ENCODE results near the gene HRG. TPM values are rescaled to one million over a fixed set of nuclear protein-coding genes. Genes with fewer than 3 reads are reported as not detected.
A peak's percentile ranks its signal among the peaks of the same experiment; 100 is the strongest.
"Not testable (repeated sequence)": the region's sequence is repeated elsewhere in the genome, so short reads cannot be mapped to it uniquely, and the experiment has no call there.

HRG gene
- total RNA-seq, 1 donor from 2014 or later, result not detected

GRCh38 chr3:186694288-186695032 lies 28.6 kb downstream of the HRG start:
- Mint-ChIP-seq H3K36me3 (ENCODE audit: low read depth) (no peaks in the 10 kb centered on the region), H3K27me3 (ENCODE audit: low read depth) (peaks cover 31% of the 10 kb centered on the region), H3K9me3 (no peaks in the 10 kb centered on the region), H3K4me1 (ENCODE audit: low read depth) (peaks cover 2% of the 10 kb centered on the region), H3K27ac (no peak overlapping the region), H3K4me3 (ENCODE audit: low read depth) (no peak overlapping the region)
- intact Hi-C loops (cut with micrococcal nuclease), result no loop called here
- no peak for DNase-seq (ENCODE audit: low spot score)

- no peaks in the 10 kb centered on the region for H3K36me3 Mint-ChIP-seq (ENCODE audit: low read depth)
- peaks cover 23% of the 10 kb centered on the region for H3K27me3 Mint-ChIP-seq (ENCODE audit: low read depth)
- H3K4me1 Mint-ChIP-seq (ENCODE audit: low read depth), result peaks cover 2% of the 10 kb centered on the region
- no peaks in the 10 kb centered on the region for H3K9me3 Mint-ChIP-seq
- no peak for DNase-seq (ENCODE audit: low spot score)
- no peak overlapping the region for H3K4me3 Mint-ChIP-seq (ENCODE audit: low read depth)
- H3K27ac Mint-ChIP-seq, result no peak overlapping the region
- intact Hi-C loops (cut with micrococcal nuclease), result no loop called here
These were observed 30.7 kb downstream of the HRG start for GRCh38 chr3:186696522-186696921.

DNA sequence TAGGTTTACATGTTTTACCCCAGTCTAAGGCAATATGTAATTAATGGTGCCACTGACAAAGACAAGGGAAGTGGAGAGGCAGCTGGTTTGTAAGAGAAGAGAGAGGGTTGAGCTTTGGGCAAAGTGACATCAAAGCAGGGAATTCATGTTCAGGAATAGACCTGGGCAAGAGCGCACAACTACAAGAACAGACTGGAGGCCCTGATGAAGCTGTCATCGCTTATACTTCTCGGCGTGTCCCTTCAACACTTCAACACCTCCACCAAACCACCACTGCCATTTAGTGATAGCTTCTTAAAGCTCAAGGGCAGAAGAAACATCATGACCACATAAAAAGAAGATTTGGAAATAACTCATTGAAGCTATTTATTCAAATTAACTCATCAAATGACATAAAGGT lies 31.7 kb downstream of the HRG start:
- H3K9me3 Mint-ChIP-seq, result no peaks in the 10 kb centered on the region
- no peaks in the 10 kb centered on the region for H3K4me1 Mint-ChIP-seq (ENCODE audit: low read depth)
- intact Hi-C loops (cut with micrococcal nuclease), result no loop called here
- DNase-seq (ENCODE audit: low spot score), result no peak
- no peak overlapping the region for H3K4me3 Mint-ChIP-seq (ENCODE audit: low read depth)
- H3K27me3 Mint-ChIP-seq (ENCODE audit: low read depth), result peaks cover 26% of the 10 kb centered on the region
- H3K36me3 Mint-ChIP-seq (ENCODE audit: low read depth), result no peaks in the 10 kb centered on the region
- no peak overlapping the region for H3K27ac Mint-ChIP-seq

DNA sequence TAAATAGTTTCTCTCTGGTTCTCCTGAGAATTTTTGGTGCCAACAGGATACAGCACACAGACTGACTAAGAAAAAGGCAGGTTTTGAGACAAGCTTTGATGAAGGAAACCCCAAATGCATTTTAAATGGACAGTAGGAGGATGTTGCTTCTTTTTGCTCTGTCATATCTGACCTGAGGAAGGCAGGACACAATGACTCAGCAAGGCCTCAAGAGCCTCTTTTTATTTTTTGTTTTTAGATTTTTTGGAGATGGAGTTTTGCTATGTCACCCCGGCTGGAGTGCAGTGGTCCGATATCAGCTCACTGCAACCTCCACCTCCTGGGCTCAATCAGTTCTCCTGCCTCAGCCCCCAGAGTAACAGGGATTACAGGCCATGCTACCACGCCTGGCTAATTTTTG lies 34.5 kb downstream of the HRG start:
- no peaks in the 10 kb centered on the region for H3K9me3 Mint-ChIP-seq
- no peak overlapping the region for H3K27ac Mint-ChIP-seq
- no peak for DNase-seq (ENCODE audit: low spot score)
- no peaks in the 10 kb centered on the region for H3K36me3 Mint-ChIP-seq (ENCODE audit: low read depth)
- intact Hi-C loops (cut with micrococcal nuclease), result no loop called here
- peaks cover 25% of the 10 kb centered on the region for H3K27me3 Mint-ChIP-seq (ENCODE audit: low read depth)
- no peaks in the 10 kb centered on the region for H3K4me1 Mint-ChIP-seq (ENCODE audit: low read depth)
- H3K4me3 Mint-ChIP-seq (ENCODE audit: low read depth), result no peak overlapping the region

- H3K36me3 Mint-ChIP-seq (ENCODE audit: low read depth); DNase-seq (ENCODE audit: low spot score); H3K4me1 Mint-ChIP-seq (ENCODE audit: low read depth); H3K4me3 Mint-ChIP-seq (ENCODE audit: low read depth); H3K9me3 Mint-ChIP-seq; intact Hi-C loops (cut with micrococcal nuclease); H3K27ac Mint-ChIP-seq: not testable (repeated sequence)
- H3K27me3 Mint-ChIP-seq (ENCODE audit: low read depth), result peaks cover 37% of the 10 kb centered on the region
These were observed 36.6 kb downstream of the HRG start for GRCh38 chr3:186702451-186702850.

DNA sequence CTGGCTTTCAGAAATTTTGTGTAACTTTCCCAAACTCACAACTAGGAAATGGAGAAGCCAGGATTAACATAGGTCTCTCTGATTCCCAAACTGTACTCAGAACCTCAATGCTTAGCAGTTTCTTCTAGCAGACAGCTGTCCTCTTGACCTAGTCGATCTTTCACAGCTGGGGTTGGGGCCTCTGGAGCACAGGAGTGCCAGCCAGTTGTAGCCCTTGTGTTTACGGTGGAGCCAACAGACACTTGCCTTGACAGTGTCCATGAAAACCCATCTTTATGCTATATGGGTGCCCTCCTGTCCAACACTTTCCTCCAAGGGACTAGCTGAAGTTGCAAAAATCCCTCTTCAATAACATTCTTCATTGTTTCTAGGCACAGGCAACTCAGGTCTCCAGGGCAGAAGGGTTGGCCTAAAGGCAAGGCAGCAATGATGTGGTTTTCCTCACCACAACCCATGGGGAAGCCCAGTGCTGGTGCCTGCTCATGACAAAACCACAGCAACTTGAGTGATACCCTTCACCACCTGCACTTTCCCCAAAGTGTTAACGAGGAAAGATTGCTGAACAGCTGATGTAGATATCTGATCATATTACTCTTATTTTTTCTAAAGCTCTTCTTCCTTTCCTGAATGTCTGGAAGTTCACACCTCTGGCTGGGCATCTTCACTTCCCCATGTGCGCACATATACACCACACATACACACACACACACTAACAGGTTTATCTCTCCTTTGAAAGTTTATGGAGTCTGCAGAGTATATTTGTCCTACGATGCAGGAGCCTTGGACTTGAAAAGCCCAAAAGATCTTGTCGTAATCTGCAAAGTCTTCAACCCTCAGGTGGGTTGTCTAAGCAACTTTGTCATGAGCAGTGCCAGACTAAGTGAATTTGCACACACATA lies 40.3 kb downstream of the HRG start:
- Mint-ChIP-seq H3K36me3 (ENCODE audit: low read depth) (no peaks in the 10 kb centered on the region), H3K4me3 (ENCODE audit: low read depth) (no peak overlapping the region), H3K27ac (no peak overlapping the region), H3K4me1 (ENCODE audit: low read depth) (peaks cover 9% of the 10 kb centered on the region), H3K9me3 (no peaks in the 10 kb centered on the region), H3K27me3 (ENCODE audit: low read depth) (peaks cover 44% of the 10 kb centered on the region)
- peak; percentile 33 for DNase-seq (ENCODE audit: low spot score)
- intact Hi-C loops (cut with micrococcal nuclease), result no loop called here

DNA sequence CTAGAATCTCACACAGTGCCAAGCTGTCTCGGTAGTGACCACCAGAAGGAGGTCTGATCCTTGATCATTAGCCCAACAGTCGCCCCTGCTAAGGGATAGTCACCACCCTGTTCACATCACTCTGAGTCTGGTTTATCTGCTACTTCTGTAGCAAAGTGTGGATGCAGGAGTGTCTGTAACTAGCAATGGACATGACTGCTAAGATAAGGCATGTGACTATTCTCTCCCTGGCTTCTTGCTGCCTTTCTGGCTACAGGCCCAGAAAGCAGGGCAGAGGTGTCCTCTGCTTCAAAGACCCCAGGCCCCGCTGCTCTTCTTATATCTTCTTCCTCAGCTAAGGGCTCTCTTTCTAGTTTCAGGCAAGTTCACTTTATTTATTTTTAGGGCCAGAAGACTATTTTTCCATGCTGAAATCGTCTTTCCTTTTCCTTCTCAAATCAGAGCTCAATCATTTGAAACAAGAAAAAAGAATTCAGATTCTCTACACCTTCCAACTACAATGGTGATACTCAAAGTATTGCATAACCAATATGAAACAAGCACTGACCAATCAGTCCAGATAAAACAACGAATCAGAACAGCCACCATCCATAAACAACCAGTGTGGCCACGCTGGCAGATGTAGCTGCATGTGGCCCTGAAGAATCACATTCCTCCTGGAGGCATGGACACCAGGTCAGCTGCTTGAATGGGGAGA lies 43.3 kb downstream of the HRG start:
- Mint-ChIP-seq H3K27me3 (ENCODE audit: low read depth) (peaks cover 40% of the 10 kb centered on the region), H3K27ac (no peak overlapping the region), H3K4me1 (ENCODE audit: low read depth) (peaks cover 9% of the 10 kb centered on the region), H3K36me3 (ENCODE audit: low read depth) (no peaks in the 10 kb centered on the region), H3K9me3 (no peaks in the 10 kb centered on the region), H3K4me3 (ENCODE audit: low read depth) (no peak overlapping the region)
- no peak for DNase-seq (ENCODE audit: low spot score)
- intact Hi-C loops (cut with micrococcal nuclease), result no loop called here

- peaks cover 40% of the 10 kb centered on the region for H3K27me3 Mint-ChIP-seq (ENCODE audit: low read depth)
- H3K9me3 Mint-ChIP-seq; DNase-seq (ENCODE audit: low spot score); H3K4me1 Mint-ChIP-seq (ENCODE audit: low read depth); H3K27ac Mint-ChIP-seq; H3K4me3 Mint-ChIP-seq (ENCODE audit: low read depth); intact Hi-C loops (cut with micrococcal nuclease); H3K36me3 Mint-ChIP-seq (ENCODE audit: low read depth): not testable (repeated sequence)
These were observed 44.9 kb downstream of the HRG start for GRCh38 chr3:186710694-186711093.

DNA sequence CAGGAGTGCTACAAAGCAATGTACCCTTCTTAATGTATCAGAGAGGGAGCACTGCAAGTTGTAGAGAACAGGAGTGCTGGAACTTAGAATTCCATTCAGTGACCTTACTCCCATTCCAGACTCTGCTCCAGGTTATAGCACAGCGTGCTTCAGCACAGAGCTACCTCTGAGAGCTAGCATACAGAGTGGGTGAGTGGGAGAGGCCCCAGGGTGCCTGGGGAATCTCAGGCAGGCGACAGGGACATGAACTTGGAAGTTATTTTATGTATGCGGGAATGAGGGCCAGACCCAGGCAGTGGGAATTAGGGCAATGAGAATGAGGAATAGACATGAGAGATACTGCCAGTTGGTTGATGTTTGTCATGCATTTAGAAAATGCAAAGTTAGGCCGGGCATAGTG lies 47.7 kb downstream of the HRG start:
- intact Hi-C loops (cut with micrococcal nuclease), result no loop called here
- no peak for DNase-seq (ENCODE audit: low spot score)
- Mint-ChIP-seq H3K4me1 (ENCODE audit: low read depth) (no peaks in the 10 kb centered on the region), H3K36me3 (ENCODE audit: low read depth) (no peaks in the 10 kb centered on the region), H3K27me3 (ENCODE audit: low read depth) (peaks cover 23% of the 10 kb centered on the region), H3K27ac (no peak overlapping the region), H3K9me3 (no peaks in the 10 kb centered on the region), H3K4me3 (ENCODE audit: low read depth) (no peak overlapping the region)

DNA sequence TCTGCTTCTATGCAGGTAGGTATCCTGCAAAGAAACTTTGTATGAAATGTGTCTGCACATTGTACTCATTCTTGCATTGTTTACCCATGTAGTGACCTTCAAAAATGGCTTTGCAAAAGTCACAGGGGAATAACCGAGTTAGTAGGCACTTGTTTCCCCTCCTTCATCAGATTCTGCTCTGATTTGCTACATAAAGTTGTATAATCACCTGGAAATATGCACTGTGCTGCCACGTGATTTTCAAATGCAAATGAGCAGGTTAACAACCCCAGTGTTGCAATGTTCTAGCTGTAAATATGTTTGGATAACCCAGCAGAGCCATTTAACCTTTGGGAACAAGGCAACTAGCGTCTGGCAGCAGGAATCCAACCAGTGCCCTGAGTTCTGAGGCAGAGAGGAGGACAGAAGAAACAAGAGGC lies 51.2 kb downstream of the HRG start, which contains the start of gene KNG1:
Gene KNG1, plus strand, starts transcription at position 321 of the 419 bp plus-strand sequence. CDS start 184 bp downstream, outside the sequence.
- no peak for DNase-seq (ENCODE audit: low spot score)
- Mint-ChIP-seq H3K27me3 (ENCODE audit: low read depth) (peaks cover 21% of the 10 kb centered on the region), H3K4me3 (ENCODE audit: low read depth) (no peak within 1 kb of the TSS), H3K4me1 (ENCODE audit: low read depth) (no peaks in the 10 kb centered on the region), H3K36me3 (ENCODE audit: low read depth) (no peaks in the 10 kb centered on the region), H3K27ac (no peak within 1 kb of the TSS), H3K9me3 (no peaks in the 10 kb centered on the region)
- intact Hi-C loops (cut with micrococcal nuclease), result no loop called here

- intact Hi-C loops (cut with micrococcal nuclease), result no loop called here
- DNase-seq (ENCODE audit: low spot score), result no peak
- H3K4me3 Mint-ChIP-seq (ENCODE audit: low read depth), result no peak overlapping the region
- no peaks in the 10 kb centered on the region for H3K36me3 Mint-ChIP-seq (ENCODE audit: low read depth)
- H3K27me3 Mint-ChIP-seq (ENCODE audit: low read depth), result peaks cover 15% of the 10 kb centered on the region
- no peaks in the 10 kb centered on the region for H3K4me1 Mint-ChIP-seq (ENCODE audit: low read depth)
- H3K9me3 Mint-ChIP-seq, result no peaks in the 10 kb centered on the region
- no peak overlapping the region for H3K27ac Mint-ChIP-seq
These were observed 54.3 kb downstream of the HRG start for GRCh38 chr3:186719945-186720739.

DNA sequence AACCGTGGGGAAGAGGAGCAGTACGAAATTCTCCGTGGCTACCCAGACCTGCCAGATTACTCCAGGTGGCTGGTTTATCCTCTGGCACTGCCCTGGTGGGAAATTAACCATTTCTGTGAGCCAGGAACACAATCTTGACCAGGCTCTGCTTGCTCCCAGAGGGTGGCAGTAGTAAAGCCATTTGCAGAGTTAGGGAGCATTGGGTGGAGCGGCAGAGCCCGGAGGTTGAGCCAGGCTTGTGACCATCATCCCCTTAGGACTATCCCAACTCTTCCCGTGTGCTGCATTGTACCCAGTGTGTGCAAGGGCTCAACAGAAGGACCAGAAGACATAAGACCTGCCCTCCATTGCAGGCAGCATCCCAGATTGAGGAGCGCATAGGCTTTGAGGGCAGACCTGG lies 56.6 kb downstream of the HRG start:
- no peak for DNase-seq (ENCODE audit: low spot score)
- no peak overlapping the region for H3K27ac Mint-ChIP-seq
- H3K36me3 Mint-ChIP-seq (ENCODE audit: low read depth), result no peaks in the 10 kb centered on the region
- intact Hi-C loops (cut with micrococcal nuclease), result no loop called here
- peaks cover 15% of the 10 kb centered on the region for H3K27me3 Mint-ChIP-seq (ENCODE audit: low read depth)
- no peaks in the 10 kb centered on the region for H3K4me1 Mint-ChIP-seq (ENCODE audit: low read depth)
- no peaks in the 10 kb centered on the region for H3K9me3 Mint-ChIP-seq
- H3K4me3 Mint-ChIP-seq (ENCODE audit: low read depth), result no peak overlapping the region

Data from activated T-helper 2 cell treated with anti-CD3 and anti-CD28 coated beads, Interferon-gamma antibody, Interleukin-2, Interleukin-4, amounts not matched to agents 10 μg/mL and 5 μg/mL and 100 μg/mL, durations not matched to agents 14 hours and 24 hours and 36 hours (primary cell).